Neural progenitor cell (in vitro differentiated cells): ENCODE results near the gene PIAS1.

ENCODE experiments used
- CTCF ChIP-seq: fragments of 200-600 bp; sonication (generic); IDR thresholded peaks from 2 replicates; pipeline ENCODE4 v1.5.1; 2017; ENCODE audit warnings: antibody characterized with exemption, mild to moderate bottlenecking
- EZH2phosphoT487 ChIP-seq: fragments of 200-600 bp; sonication (generic); IDR thresholded peaks from 2 replicates; pipeline ENCODE4 v1.6.1; 2017; ENCODE audit warnings: antibody characterized with exemption

- TF ChIP-seq CTCF (no peak), EZH2phosphoT487 (no peak)
Observed at GRCh38 chr15:68047826-68048225, 6.3 kb upstream of the PIAS1 start.
